ENCODE results near the gene TMEM59L.

TMEM59L gene

GRCh38 chr19:18620902-18621301, 8.2 kb downstream of the TMEM59L start:
- Histone ChIP-seq H3K4me3 (ENCODE audit: insufficient read depth, low read depth, low read length) (no peak overlapping the region), H3K27ac (ENCODE audit: insufficient read depth, low read depth, low read length, poor library complexity, severe bottlenecking) (no peak overlapping the region), H3K36me3 (ENCODE audit: control insufficient read depth, insufficient read depth, low read length) (no peaks in the 10 kb centered on the region), H3K4me1 (ENCODE audit: control insufficient read depth, insufficient read depth, low read length) (no peaks in the 10 kb centered on the region), H3K27me3 (ENCODE audit: control insufficient read depth, insufficient read depth, low read length, poor library complexity, severe bottlenecking) (peaks cover 3% of the 10 kb centered on the region), H3K9me3 (ENCODE audit: control insufficient read depth, low read length) (no peaks in the 10 kb centered on the region)
- WGBS, 2 experiments: 86 to 90% methylated on average over 7 of the region's 7 CpGs

GRCh38 chr19:18626906-18627305, 14.2 kb downstream of the TMEM59L start:
- H3K27me3 ChIP-seq (ENCODE audit: control insufficient read depth, insufficient read depth, low read length, poor library complexity, severe bottlenecking): no peaks in the 10 kb centered on the region
- WGBS, 2 experiments: 70 to 71% methylated on average over 2 of the region's 2 CpGs
- H3K4me3 ChIP-seq (ENCODE audit: insufficient read depth, low read depth, low read length): no peak overlapping the region
- peaks cover 3% of the 10 kb centered on the region for H3K4me1 ChIP-seq (ENCODE audit: control insufficient read depth, insufficient read depth, low read length)
- no peak overlapping the region for H3K27ac ChIP-seq (ENCODE audit: insufficient read depth, low read depth, low read length, poor library complexity, severe bottlenecking)
- no peaks in the 10 kb centered on the region for H3K36me3 ChIP-seq (ENCODE audit: control insufficient read depth, insufficient read depth, low read length)
- H3K9me3 ChIP-seq (ENCODE audit: control insufficient read depth, low read length): no peaks in the 10 kb centered on the region

- H3K27me3 ChIP-seq (ENCODE audit: control insufficient read depth, insufficient read depth, low read length, poor library complexity, severe bottlenecking): peaks cover 3% of the 10 kb centered on the region
- no peaks in the 10 kb centered on the region for H3K9me3 ChIP-seq (ENCODE audit: control insufficient read depth, low read length)
- 86 to 87% methylated on average over 15 of the region's 15 CpGs for WGBS, 2 experiments
- H3K36me3 ChIP-seq (ENCODE audit: control insufficient read depth, insufficient read depth, low read length): no peaks in the 10 kb centered on the region
- peaks cover 3% of the 10 kb centered on the region for H3K4me1 ChIP-seq (ENCODE audit: control insufficient read depth, insufficient read depth, low read length)
- H3K4me3 ChIP-seq (ENCODE audit: insufficient read depth, low read depth, low read length): no peak overlapping the region
- no peak overlapping the region for H3K27ac ChIP-seq (ENCODE audit: insufficient read depth, low read depth, low read length, poor library complexity, severe bottlenecking)
Observed at GRCh38 chr19:18629166-18630088, 16.8 kb downstream of the TMEM59L start.

GRCh38 chr19:18633321-18633720, 20.7 kb downstream of the TMEM59L start:
- Histone ChIP-seq H3K9me3 (ENCODE audit: control insufficient read depth, low read length) (no peaks in the 10 kb centered on the region), H3K27ac (ENCODE audit: insufficient read depth, low read depth, low read length, poor library complexity, severe bottlenecking) (no peak overlapping the region), H3K36me3 (ENCODE audit: control insufficient read depth, insufficient read depth, low read length) (no peaks in the 10 kb centered on the region), H3K4me1 (ENCODE audit: control insufficient read depth, insufficient read depth, low read length) (peaks cover 15% of the 10 kb centered on the region), H3K27me3 (ENCODE audit: control insufficient read depth, insufficient read depth, low read length, poor library complexity, severe bottlenecking) (peaks cover 15% of the 10 kb centered on the region), H3K4me3 (ENCODE audit: insufficient read depth, low read depth, low read length) (no peak overlapping the region)
- WGBS, 2 experiments: 86% methylated on average over 8 of the region's 8 CpGs

- H3K4me3 ChIP-seq (ENCODE audit: insufficient read depth, low read depth, low read length): no peak overlapping the region
- no peak overlapping the region for H3K27ac ChIP-seq (ENCODE audit: insufficient read depth, low read depth, low read length, poor library complexity, severe bottlenecking)
- 85% methylated on average over 12 of the region's 12 CpGs for WGBS, 2 experiments
- H3K36me3 ChIP-seq (ENCODE audit: control insufficient read depth, insufficient read depth, low read length): no peaks in the 10 kb centered on the region
- peaks cover 15% of the 10 kb centered on the region for H3K27me3 ChIP-seq (ENCODE audit: control insufficient read depth, insufficient read depth, low read length, poor library complexity, severe bottlenecking)
- peaks cover 12% of the 10 kb centered on the region for H3K4me1 ChIP-seq (ENCODE audit: control insufficient read depth, insufficient read depth, low read length)
- H3K9me3 ChIP-seq (ENCODE audit: control insufficient read depth, low read length): no peaks in the 10 kb centered on the region
Observed at GRCh38 chr19:18634612-18635297, 22.1 kb downstream of the TMEM59L start.

- H3K27ac ChIP-seq (ENCODE audit: insufficient read depth, low read depth, low read length, poor library complexity, severe bottlenecking): no peak overlapping the region
- H3K36me3 ChIP-seq (ENCODE audit: control insufficient read depth, insufficient read depth, low read length): no peaks in the 10 kb centered on the region
- 15 to 29% methylated on average over 5 to 6 of the region's 6 CpGs for WGBS, 2 experiments
- H3K9me3 ChIP-seq (ENCODE audit: control insufficient read depth, low read length): no peaks in the 10 kb centered on the region
- no peak overlapping the region for H3K4me3 ChIP-seq (ENCODE audit: insufficient read depth, low read depth, low read length)
- H3K4me1 ChIP-seq (ENCODE audit: control insufficient read depth, insufficient read depth, low read length): peaks cover 12% of the 10 kb centered on the region
- H3K27me3 ChIP-seq (ENCODE audit: control insufficient read depth, insufficient read depth, low read length, poor library complexity, severe bottlenecking): peaks cover 15% of the 10 kb centered on the region
Observed at GRCh38 chr19:18635831-18636182, 23.1 kb downstream of the TMEM59L start.

GRCh38 chr19:18636183-18636968, 23.7 kb downstream of the TMEM59L start:
- Histone ChIP-seq H3K4me3 (ENCODE audit: insufficient read depth, low read depth, low read length) (peak overlapping the region; percentile 63), H3K36me3 (ENCODE audit: control insufficient read depth, insufficient read depth, low read length) (no peaks in the 10 kb centered on the region), H3K4me1 (ENCODE audit: control insufficient read depth, insufficient read depth, low read length) (peaks cover 12% of the 10 kb centered on the region), H3K27me3 (ENCODE audit: control insufficient read depth, insufficient read depth, low read length, poor library complexity, severe bottlenecking) (peaks cover 15% of the 10 kb centered on the region), H3K9me3 (ENCODE audit: control insufficient read depth, low read length) (no peaks in the 10 kb centered on the region), H3K27ac (ENCODE audit: insufficient read depth, low read depth, low read length, poor library complexity, severe bottlenecking) (no peak overlapping the region)
- 0 to 1% methylated on average over 41 to 44 of the region's 44 CpGs for WGBS, 2 experiments

- WGBS, 2 experiments: 4 to 5% methylated on average over 47 of the region's 47 CpGs
Observed at GRCh38 chr19:18636969-18637629, 24.4 kb downstream of the TMEM59L start, which contains the start of gene KLHL26. KLHL26 (plus strand) TSS chr19:18637028; CDS start chr19:18637055, 27 bp downstream.

GRCh38 chr19:18637673-18638630, 25.3 kb downstream of the TMEM59L start:
- Histone ChIP-seq H3K27ac (ENCODE audit: insufficient read depth, low read depth, low read length, poor library complexity, severe bottlenecking) (no peak overlapping the region), H3K4me3 (ENCODE audit: insufficient read depth, low read depth, low read length) (peak overlapping the region; percentile 63), H3K9me3 (ENCODE audit: control insufficient read depth, low read length) (no peaks in the 10 kb centered on the region), H3K27me3 (ENCODE audit: control insufficient read depth, insufficient read depth, low read length, poor library complexity, severe bottlenecking) (peaks cover 15% of the 10 kb centered on the region), H3K36me3 (ENCODE audit: control insufficient read depth, insufficient read depth, low read length) (no peaks in the 10 kb centered on the region), H3K4me1 (ENCODE audit: control insufficient read depth, insufficient read depth, low read length) (peaks cover 12% of the 10 kb centered on the region)
- 68 to 78% methylated on average over 3 of the region's 3 CpGs for WGBS, 2 experiments

More at GRCh38 chr19:18636969-18637629, 24.4 kb downstream of the TMEM59L start, which contains the start of gene KLHL26:
- peak within 1 kb of the TSS; percentile 63 for H3K4me3 ChIP-seq (ENCODE audit: insufficient read depth, low read depth, low read length)
- H3K9me3 ChIP-seq (ENCODE audit: control insufficient read depth, low read length): no peaks in the 10 kb centered on the region
- H3K27ac ChIP-seq (ENCODE audit: insufficient read depth, low read depth, low read length, poor library complexity, severe bottlenecking): no peak within 1 kb of the TSS
- peaks cover 15% of the 10 kb centered on the region for H3K27me3 ChIP-seq (ENCODE audit: control insufficient read depth, insufficient read depth, low read length, poor library complexity, severe bottlenecking)
- peaks cover 12% of the 10 kb centered on the region for H3K4me1 ChIP-seq (ENCODE audit: control insufficient read depth, insufficient read depth, low read length)
- no peaks in the 10 kb centered on the region for H3K36me3 ChIP-seq (ENCODE audit: control insufficient read depth, insufficient read depth, low read length)
